Neural cell (in vitro differentiated cells): ENCODE data around the gene COL18A1.

Experiments used
- CTCF ChIP-seq: fragments of 450-650 bp; IDR thresholded peaks from 2 replicates; pipeline ENCODE4 v1.5.1; 2014; ENCODE audit warnings: antibody characterized with exemption, mild to moderate bottlenecking, moderate library complexity; ENCODE audit not compliant: poor library complexity, severe bottlenecking
- EZH2 ChIP-seq: fragments of 200-600, 300-800 bp; shearing (Covaris generic), sonication (generic); IDR thresholded peaks from 2 replicates; pipeline ENCODE4 v1.6.1; 2014; ENCODE audit warnings: antibody characterized with exemption, low read length, borderline replicate concordance, mild to moderate bottlenecking; ENCODE audit not compliant: insufficient read depth, poor library complexity, severe bottlenecking
- MXI1 ChIP-seq: fragments of 450-650 bp; conservative IDR thresholded peaks from 2 replicates; pipeline ENCODE4 v1.6.1; 2014; ENCODE audit warnings: antibody characterized with exemption, mild to moderate bottlenecking; ENCODE audit not compliant: poor library complexity, severe bottlenecking
- RAD21 ChIP-seq: fragments of 450-650 bp; conservative IDR thresholded peaks from 2 replicates; pipeline ENCODE4 v1.6.1; 2014; ENCODE audit warnings: antibody characterized with exemption, mild to moderate bottlenecking, moderate library complexity
- SMC3 ChIP-seq: fragments of 450-650 bp; conservative IDR thresholded peaks from 2 replicates; pipeline ENCODE4 v1.6.1; 2014; ENCODE audit warnings: antibody characterized with exemption, mild to moderate bottlenecking, moderate library complexity; ENCODE audit not compliant: poor library complexity

GRCh38 chr21:45410151-45410864 is 5.3 kb downstream of the COL18A1 start:
- no peak for TF ChIP-seq CTCF
- TF ChIP-seq SMC3, result no peak
- no peak for TF ChIP-seq MXI1
- no peak for TF ChIP-seq RAD21
- TF ChIP-seq EZH2, result no peak
